HG03060 (cell line): ENCODE measurements around the gene MTMR10.

ENCODE experiments used
- ATAC-seq: cut with Tn5 transposase; IDR thresholded peaks from one replicate; pipeline ENCODE4 v1.9.1; 2021; ENCODE audit warnings: low read depth, moderate number of reproducible peaks; ENCODE audit not compliant: unreplicated experiment

MTMR10 gene

GRCh38 chr15:30991255-30992235, at the start of gene MTMR10:
TSS of gene MTMR10 (minus strand) at chr15:30991628. CDS start at chr15:30991506, 122 bp downstream.
- ATAC-seq: peak; percentile 64

- ATAC-seq: no peak
Observed at GRCh38 chr15:31040611-31041010, 49.2 kb upstream of the MTMR10 start.

- ATAC-seq: no peak
Observed at GRCh38 chr15:31039961-31040360, 48.5 kb upstream of the MTMR10 start.

GRCh38 chr15:31037731-31038477, 46.5 kb upstream of the MTMR10 start:
- ATAC-seq: no peak

- ATAC-seq: no peak
Observed at GRCh38 chr15:31036783-31037182, 45.4 kb upstream of the MTMR10 start.

GRCh38 chr15:31035610-31036009, 44.2 kb upstream of the MTMR10 start:
- ATAC-seq: no peak

- no peak for ATAC-seq
Observed at GRCh38 chr15:31034152-31034551, 42.7 kb upstream of the MTMR10 start.

GRCh38 chr15:31032961-31033371, 41.5 kb upstream of the MTMR10 start:
- ATAC-seq: no peak

- ATAC-seq: no peak
Observed at GRCh38 chr15:31031471-31032067, 40.1 kb upstream of the MTMR10 start.

- ATAC-seq: no peak
Observed at GRCh38 chr15:31027910-31028578, 36.6 kb upstream of the MTMR10 start.

GRCh38 chr15:31025996-31026395, 34.6 kb upstream of the MTMR10 start:
- no peak for ATAC-seq

- ATAC-seq: no peak
Observed at GRCh38 chr15:31024979-31025378, 33.6 kb upstream of the MTMR10 start.

- ATAC-seq: no peak
Observed at GRCh38 chr15:31024330-31024729, 32.9 kb upstream of the MTMR10 start.

GRCh38 chr15:31023841-31024240, 32.4 kb upstream of the MTMR10 start:
- ATAC-seq: no peak

GRCh38 chr15:31021067-31021665, 29.7 kb upstream of the MTMR10 start:
- no peak for ATAC-seq

GRCh38 chr15:31020542-31020941, 29.1 kb upstream of the MTMR10 start:
- ATAC-seq: no peak

GRCh38 chr15:31019986-31020385, 28.6 kb upstream of the MTMR10 start:
- no peak for ATAC-seq

GRCh38 chr15:31017311-31017710, 25.9 kb upstream of the MTMR10 start:
- ATAC-seq: no peak

GRCh38 chr15:31016446-31016915, 25.1 kb upstream of the MTMR10 start:
- no peak for ATAC-seq

GRCh38 chr15:31014608-31014925, 23.1 kb upstream of the MTMR10 start:
- no peak for ATAC-seq
